NCI-H226 (cell line): Measurements from ENCODE around the gene CEP70.

Source experiments
- DNase-seq: peaks from one replicate; pipeline ENCODE4 v3.0.0-alpha.2; 2015

Gene CEP70

GRCh38 chr3:138448631-138449030, 145.4 kb downstream of the CEP70 start:
- peak; percentile 32 for DNase-seq

GRCh38 chr3:138445654-138446053, 148.4 kb downstream of the CEP70 start:
- DNase-seq, result no peak

GRCh38 chr3:138445236-138445635, 148.8 kb downstream of the CEP70 start:
- DNase-seq, result no peak
